HCT116 (cell line): ENCODE results near the gene GYPC. TPM values are rescaled to one million over a fixed set of nuclear protein-coding genes. Genes with fewer than 3 reads are reported as not detected.
"Not testable (repeated sequence)": the region's sequence is repeated elsewhere in the genome, so short reads cannot be mapped to it uniquely, and the experiment has no call there.

Experiments
- ATAC-seq: fragments of 200-7000 bp; cut with Tn5 transposase; 2 replicates; pipeline ENCODE4 v1.9.1; 2020; ENCODE audit warnings: mild to moderate bottlenecking, moderate library complexity
- BruUV-seq: library from RNA; stranded (reverse); fragments of 400-500 nt; replicated peaks from 2 replicates; lab custom pipeline; 2021; lab: Mats Ljungman, UMichigan
- CTCF ChIA-PET: fragments of 300-600 bp; sonication (Branson Sonifier 250); formaldehyde crosslinking; loops from one replicate; lab custom pipeline; 2021; ENCODE audit warnings: antibody characterized with exemption; lab: Charles Lee
- POLR2A ChIA-PET: fragments of 300-600, 350-600 bp; sonication (Branson Sonifier 250); formaldehyde crosslinking; loops from one replicate; lab custom pipeline; 2021; ENCODE audit warnings: antibody characterized with exemption; lab: Charles Lee
- RAD21 ChIA-PET, 2 experiments: fragments of 300-600 bp; sonication (Branson Sonifier 250); formaldehyde crosslinking; loops; one replicate each; lab custom pipeline; 2023; ENCODE audit warnings: low total read pairs in 2 of 2; ENCODE audit not compliant: uncharacterized antibody in 2 of 2, unreplicated experiment in 2 of 2, low non-redundant PET in 1 of 2; lab: Charles Lee
- DNase-seq: peaks from one replicate; pipeline ENCODE4 v3.0.0-alpha.2; 2010; ENCODE audit warnings: low read depth, low spot score
- H2AFZ ChIP-seq: fragments of 200-600 bp; shearing (Covaris generic), sonication (generic); 2 replicates; pipeline ENCODE4 v1.6.1; 2017; ENCODE audit warnings: low read depth, mixed run types, mixed read lengths, antibody characterized with exemption, low read length; ENCODE audit not compliant: poor library complexity, severe bottlenecking
- H3K27ac ChIP-seq: 2 replicates; pipeline ENCODE4 v1.5.1; 2012; ENCODE audit warnings: low read depth, low read length
- H3K27me3 ChIP-seq: fragments of 200-600 bp; sonication (generic); 2 replicates; pipeline ENCODE4 v1.6.1; 2016; ENCODE audit warnings: mixed run types, low read length, mixed read lengths; ENCODE audit not compliant: insufficient read depth
- H3K36me3 ChIP-seq, 2 experiments: fragments of 200-500 bp in 1 of 2; fragments of 200-600 bp in 1 of 2; sonication (Bioruptor generic) in 1 of 2; sonication (generic) in 1 of 2; 2 replicates each; pipeline versions ENCODE4 v1.5.1 to v1.6.1; 2014 to 2016; ENCODE audit warnings: low read length in 2 of 2, inconsistent platforms in 1 of 2, mixed read lengths in 1 of 2, mixed run types in 1 of 2; ENCODE audit not compliant: insufficient read depth in 2 of 2, control insufficient read depth in 1 of 2
- H3K4me1 ChIP-seq, 2 experiments: fragments of 200-600 bp in 1 of 2; sonication (generic) in 1 of 2; 2 replicates each; pipeline versions ENCODE4 v1.5.1 to v1.6.1; 2012 to 2017; ENCODE audit warnings: low read length in 2 of 2, inconsistent platforms in 1 of 2, mild to moderate bottlenecking in 1 of 2, mixed read lengths in 1 of 2, mixed run types in 1 of 2, moderate library complexity in 1 of 2; ENCODE audit not compliant: insufficient read depth in 2 of 2, control insufficient read depth in 1 of 2
- H3K4me2 ChIP-seq: fragments of 200-600 bp; sonication (generic); 2 replicates; pipeline ENCODE4 v1.6.1; 2017; ENCODE audit warnings: mixed run types, low read length, mixed read lengths
- H3K4me3 ChIP-seq, 2 experiments: fragments of 200-600 bp in 1 of 2; sonication (generic) in 1 of 2; replicated peaks in 1 of 2; 2 replicates each; pipeline ENCODE4 v1.5.1; 2011 to 2016; ENCODE audit warnings: low read length in 2 of 2, control low read depth in 1 of 2, low read depth in 1 of 2, mild to moderate bottlenecking in 1 of 2, mixed read lengths in 1 of 2, mixed run types in 1 of 2
- H3K79me2 ChIP-seq: fragments of 200-600 bp; sonication (generic); 2 replicates; pipeline ENCODE4 v1.6.1; 2017; ENCODE audit warnings: mild to moderate bottlenecking, mixed run types, low read length, moderate library complexity, mixed read lengths; ENCODE audit not compliant: insufficient read depth
- H3K9ac ChIP-seq: fragments of 200-600 bp; sonication (generic); 2 replicates; pipeline ENCODE4 v1.6.1; 2016; ENCODE audit warnings: low read length, mixed read lengths
- H3K9me2 ChIP-seq: fragments of 200-600 bp; sonication (generic), shearing (Covaris generic); 2 replicates; pipeline ENCODE4 v1.6.1; 2017; ENCODE audit warnings: mixed run types, mild to moderate bottlenecking, moderate library complexity; ENCODE audit not compliant: insufficient read depth
- H3K9me3 ChIP-seq, 2 experiments: fragments of 200-500 bp in 1 of 2; fragments of 200-600 bp in 1 of 2; sonication (Bioruptor generic) in 1 of 2; sonication (generic) in 1 of 2; 2 replicates each; pipeline ENCODE4 v1.6.1; 2014 to 2017; ENCODE audit warnings: low read length in 2 of 2, mixed read lengths in 2 of 2, inconsistent platforms in 1 of 2, low read depth in 1 of 2, mild to moderate bottlenecking in 1 of 2, mixed run types in 1 of 2, moderate library complexity in 1 of 2; ENCODE audit not compliant: control insufficient read depth in 1 of 2, insufficient read depth in 1 of 2
- H4K20me1 ChIP-seq: fragments of 200-600 bp; sonication (generic), shearing (Covaris generic); 2 replicates; pipeline ENCODE4 v1.6.1; 2017; ENCODE audit warnings: mixed run types, mild to moderate bottlenecking, moderate library complexity; ENCODE audit not compliant: insufficient read depth
- CBX3 ChIP-seq: IDR thresholded peaks from 2 replicates; pipeline ENCODE4 v1.6.1; 2012; ENCODE audit warnings: low read depth
- EGR1 ChIP-seq: IDR thresholded peaks from 2 replicates; pipeline ENCODE4 v1.6.1; 2012; ENCODE audit warnings: low read depth
- ELF1 ChIP-seq: IDR thresholded peaks from 2 replicates; pipeline ENCODE4 v1.6.1; 2012; ENCODE audit warnings: low read depth, borderline replicate concordance
- EZH2 ChIP-seq: fragments of 200-600 bp; sonication (generic); IDR thresholded peaks from 2 replicates; pipeline ENCODE4 v1.6.1; 2017; ENCODE audit warnings: antibody characterized with exemption, mixed run types
- EZH2phosphoT487 ChIP-seq: fragments of 200-600 bp; IDR thresholded peaks from 2 replicates; pipeline ENCODE4 v1.6.1; 2018; ENCODE audit warnings: antibody characterized with exemption, borderline replicate concordance
- FOSL1 ChIP-seq: IDR thresholded peaks from 2 replicates; pipeline ENCODE4 v1.6.1; 2012; ENCODE audit warnings: low read depth
- MAX ChIP-seq: IDR thresholded peaks from 2 replicates; pipeline ENCODE4 v1.6.1; 2012
- POLR2A ChIP-seq: IDR thresholded peaks from 2 replicates; pipeline ENCODE4 v1.7.0; 2011; ENCODE audit warnings: borderline replicate concordance; ENCODE audit not compliant: insufficient read depth, insufficient read length; ENCODE audit errors: extremely low read depth
- POLR2AphosphoS5 ChIP-seq: IDR thresholded peaks from 2 replicates; pipeline ENCODE4 v1.6.1; 2011; ENCODE audit warnings: mild to moderate bottlenecking, low read depth, low read length, moderate library complexity
- RAD21 ChIP-seq: IDR thresholded peaks from 2 replicates; pipeline ENCODE4 v1.6.1; 2012; ENCODE audit warnings: low read depth, mild to moderate bottlenecking
- SIN3A ChIP-seq: IDR thresholded peaks from 2 replicates; pipeline ENCODE4 v1.6.1; 2012; ENCODE audit warnings: low read depth
- SP1 ChIP-seq: IDR thresholded peaks from 2 replicates; pipeline ENCODE4 v1.6.1; 2012; ENCODE audit warnings: low read depth
- SRF ChIP-seq: IDR thresholded peaks from 2 replicates; pipeline ENCODE4 v1.6.1; 2012; ENCODE audit warnings: low read depth
- TCF7L2 ChIP-seq: IDR thresholded peaks from 2 replicates; pipeline ENCODE4 v1.7.0; 2011; ENCODE audit warnings: borderline replicate concordance, inconsistent platforms; ENCODE audit not compliant: insufficient read depth, insufficient read length; ENCODE audit errors: extremely low read depth
- ZBTB33 ChIP-seq: IDR thresholded peaks from 2 replicates; pipeline ENCODE4 v1.6.1; 2011; ENCODE audit warnings: mild to moderate bottlenecking, low read length, moderate library complexity; ENCODE audit not compliant: insufficient replicate concordance; ENCODE audit errors: extremely low read depth
- ZFX ChIP-seq: fragments of 450-650 bp; IDR thresholded peaks from 2 replicates; pipeline ENCODE4 v1.6.1; 2017
- ZNF274 ChIP-seq: fragments of 200-500 bp; sonication (Bioruptor generic); IDR thresholded peaks from 2 replicates; pipeline ENCODE4 v1.6.1; 2014; ENCODE audit warnings: mild to moderate bottlenecking, low read depth, low read length, inconsistent platforms
- intact Hi-C: fragments of 100-400 bp; cut with micrococcal nuclease; formaldehyde crosslinking; loops from 2 replicates; pipeline ENCODE4 v1.10.0; 2022
- total RNA-seq: library from RNA; stranded (reverse); gene quantifications from one replicate; pipeline ENCODE4 v1.2.1, GENCODE V29; 2021; ENCODE audit not compliant: unreplicated experiment

The GYPC gene
- total RNA-seq, 1 experiment from 2014 or later: 0.66 TPM

DNA sequence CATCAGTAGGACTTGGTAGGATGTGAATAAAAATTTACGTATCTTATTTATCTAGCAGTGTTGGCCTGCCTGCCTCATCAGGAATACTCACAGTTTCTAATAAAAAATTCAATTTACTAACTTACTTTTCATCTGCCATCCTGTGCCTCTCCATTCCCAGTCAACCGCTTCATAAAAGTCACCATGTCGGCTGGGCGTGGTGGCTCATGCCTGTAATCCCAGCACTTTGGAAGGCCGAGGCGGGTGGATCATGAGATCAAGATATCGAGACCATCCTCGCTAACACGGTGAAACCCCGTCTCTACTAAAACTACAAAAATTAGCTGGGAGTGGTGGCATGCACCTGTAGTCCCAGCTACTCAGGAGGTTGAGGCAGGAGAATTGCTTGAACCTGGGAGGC, 61.3 kb downstream of the GYPC start:
- H3K9ac ChIP-seq, RAD21 ChIA-PET, H3K36me3 ChIP-seq, H4K20me1 ChIP-seq, H3K4me3 ChIP-seq, H3K27ac ChIP-seq, POLR2A ChIA-PET, H3K9me2 ChIP-seq, ATAC-seq, H3K79me2 ChIP-seq, H3K9me3 ChIP-seq, DNase-seq, intact Hi-C loops, BruUV-seq, CTCF ChIA-PET, H2AFZ ChIP-seq, H3K4me1 ChIP-seq, H3K4me2 ChIP-seq: not testable (repeated sequence)
- H3K27me3 ChIP-seq: peaks cover 21% of the 10 kb centered on the region

- ATAC-seq (no peak), DNase-seq (no peak)
- Histone ChIP-seq H3K36me3 (no peaks in the 10 kb centered on the region), H3K4me2 (no peak overlapping the region), H4K20me1 (no peaks in the 10 kb centered on the region), H3K9ac (no peak overlapping the region), H3K27me3 (peaks cover 16% of the 10 kb centered on the region), H2AFZ (no peak overlapping the region), H3K4me1 (no peaks in the 10 kb centered on the region), H3K4me3 (no peak overlapping the region), H3K79me2 (no peaks in the 10 kb centered on the region), H3K9me3 (no peaks in the 10 kb centered on the region), H3K27ac (no peak overlapping the region), H3K9me2 (no peaks in the 10 kb centered on the region)
- TF ChIP-seq SIN3A (no peak), EZH2 (no peak), ZNF274 (no peak), ZFX (no peak), FOSL1 (no peak), SP1 (no peak), EGR1 (no peak), SRF (no peak), POLR2A (no peak), ELF1 (no peak), TCF7L2 (no peak), RAD21 (no peak), ZBTB33 (no peak), MAX (no peak), CBX3 (no peak), POLR2AphosphoS5 (no peak), EZH2phosphoT487 (no peak)
- intact Hi-C loops: no loop called here
- ChIA-PET POLR2A (no interaction called here), RAD21 (no interaction called here), CTCF (no interaction called here)
- no TSS peak for BruUV-seq
Observed at GRCh38 chr2:126717928-126718327, 62.0 kb downstream of the GYPC start.
